GM12873 (cell line): ENCODE results near the gene HASPIN.

Experiments
- TF ChIP-seq, protein P1 (sequence below): IDR thresholded peaks from 2 replicates; pipeline ENCODE4 v1.5.1; 2012; ENCODE audit warnings: low read depth, mild to moderate bottlenecking, moderate library complexity, low read length, control low read depth; ENCODE audit not compliant: insufficient read depth; ENCODE audit errors: missing control alignments

HASPIN gene

DNA sequence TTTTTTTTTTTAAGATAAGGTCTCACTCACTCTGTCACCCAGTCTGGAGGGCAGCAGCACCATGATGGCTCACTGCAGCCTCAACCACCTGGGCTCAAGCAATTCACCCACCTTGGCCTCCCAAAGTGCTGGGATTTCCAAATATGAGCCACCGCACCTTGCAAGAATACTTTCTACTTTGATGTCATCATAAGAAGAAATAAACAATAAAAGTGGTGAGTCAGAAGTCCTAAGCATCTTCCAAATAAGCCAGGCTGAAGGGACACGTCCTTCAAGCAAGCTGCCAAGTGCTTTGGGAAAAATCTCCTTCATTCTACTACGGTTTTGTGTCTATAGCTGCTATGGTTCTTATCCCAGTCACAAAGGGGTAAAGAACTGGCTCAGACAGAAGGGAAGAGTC, 20.3 kb downstream of the HASPIN start:
- TF ChIP-seq, protein P1, sequence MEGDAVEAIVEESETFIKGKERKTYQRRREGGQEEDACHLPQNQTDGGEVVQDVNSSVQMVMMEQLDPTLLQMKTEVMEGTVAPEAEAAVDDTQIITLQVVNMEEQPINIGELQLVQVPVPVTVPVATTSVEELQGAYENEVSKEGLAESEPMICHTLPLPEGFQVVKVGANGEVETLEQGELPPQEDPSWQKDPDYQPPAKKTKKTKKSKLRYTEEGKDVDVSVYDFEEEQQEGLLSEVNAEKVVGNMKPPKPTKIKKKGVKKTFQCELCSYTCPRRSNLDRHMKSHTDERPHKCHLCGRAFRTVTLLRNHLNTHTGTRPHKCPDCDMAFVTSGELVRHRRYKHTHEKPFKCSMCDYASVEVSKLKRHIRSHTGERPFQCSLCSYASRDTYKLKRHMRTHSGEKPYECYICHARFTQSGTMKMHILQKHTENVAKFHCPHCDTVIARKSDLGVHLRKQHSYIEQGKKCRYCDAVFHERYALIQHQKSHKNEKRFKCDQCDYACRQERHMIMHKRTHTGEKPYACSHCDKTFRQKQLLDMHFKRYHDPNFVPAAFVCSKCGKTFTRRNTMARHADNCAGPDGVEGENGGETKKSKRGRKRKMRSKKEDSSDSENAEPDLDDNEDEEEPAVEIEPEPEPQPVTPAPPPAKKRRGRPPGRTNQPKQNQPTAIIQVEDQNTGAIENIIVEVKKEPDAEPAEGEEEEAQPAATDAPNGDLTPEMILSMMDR, result no peak

DNA sequence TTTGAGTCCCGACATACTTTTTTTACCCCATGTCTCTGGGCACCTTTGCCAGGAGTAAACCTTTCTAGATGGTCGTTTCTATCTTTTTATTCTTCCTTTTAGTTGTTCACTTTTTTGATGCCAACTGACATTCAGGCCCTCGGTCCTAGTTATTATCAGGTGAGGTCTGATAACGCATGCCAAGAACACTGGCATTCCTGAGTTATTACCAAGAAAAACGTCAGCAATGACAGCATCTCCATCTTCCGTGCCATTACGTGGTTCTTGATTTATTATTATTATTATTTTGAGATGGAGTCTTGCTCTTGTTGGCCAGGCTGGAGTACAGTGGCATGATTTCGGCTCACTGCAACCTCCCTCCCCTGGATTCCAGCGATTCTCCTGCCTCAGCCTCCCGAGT, 21.4 kb downstream of the HASPIN start:
- TF ChIP-seq, protein P1, result no peak

DNA sequence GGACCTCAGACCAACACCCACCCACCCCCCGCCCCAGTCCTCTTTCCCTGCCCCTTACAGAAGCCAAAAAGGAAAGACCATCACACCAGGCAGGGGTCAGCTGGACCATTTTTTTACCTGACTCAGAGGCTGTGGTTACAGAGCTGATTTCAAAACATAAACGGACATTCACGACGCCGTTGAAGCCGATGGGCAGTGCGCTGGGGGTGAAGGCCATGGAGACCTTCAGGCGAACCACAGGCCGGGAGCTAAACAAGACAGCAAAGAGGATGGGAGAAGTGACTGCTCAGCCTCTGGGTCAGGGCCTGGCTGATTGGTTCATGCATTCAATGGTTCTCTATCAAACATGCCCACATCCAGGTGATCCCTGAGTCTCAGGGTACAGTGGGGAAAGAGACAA, 24.1 kb downstream of the HASPIN start:
- TF ChIP-seq, protein P1, result no peak

DNA sequence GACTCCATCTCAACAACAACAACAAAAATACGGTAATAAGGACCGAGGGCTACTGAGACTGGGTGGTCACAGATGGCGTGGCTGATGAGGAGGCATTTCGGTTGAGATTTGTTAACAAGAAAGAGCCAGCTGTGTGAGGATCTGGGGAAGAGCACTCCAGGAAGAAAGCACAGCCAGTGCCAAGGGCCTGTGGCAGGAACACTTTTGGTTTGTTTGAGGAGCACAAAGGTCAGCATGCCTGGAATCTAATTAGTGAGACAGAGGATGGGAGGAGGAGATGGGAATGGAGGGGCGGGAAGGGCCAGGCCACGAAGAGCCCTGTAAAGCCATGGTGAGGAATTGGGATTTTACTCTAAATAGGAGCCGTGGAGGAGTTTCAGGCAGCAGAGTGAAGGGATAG, 24.9 kb downstream of the HASPIN start:
- TF ChIP-seq, protein P1, result no peak

DNA sequence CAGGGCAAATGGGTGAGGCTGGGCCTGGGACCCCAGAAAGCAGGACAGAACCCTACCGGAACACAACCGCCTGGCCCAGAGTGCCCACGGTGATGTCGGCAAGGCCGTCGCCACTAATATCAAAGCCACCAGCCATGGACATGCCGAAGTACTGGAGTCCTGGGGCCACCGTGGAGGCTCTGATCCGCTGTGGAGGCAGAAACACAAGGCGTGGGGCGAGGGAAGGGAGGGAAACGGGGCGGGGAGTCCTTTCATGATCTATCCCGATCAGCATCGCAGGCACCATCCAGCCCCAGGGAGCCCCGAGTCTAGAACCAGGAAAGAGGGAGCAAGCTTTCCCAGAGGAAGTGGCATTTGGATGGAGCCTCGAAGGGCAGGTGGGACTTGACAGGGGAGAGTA, 26.6 kb downstream of the HASPIN start:
- TF ChIP-seq, protein P1, result no peak

DNA sequence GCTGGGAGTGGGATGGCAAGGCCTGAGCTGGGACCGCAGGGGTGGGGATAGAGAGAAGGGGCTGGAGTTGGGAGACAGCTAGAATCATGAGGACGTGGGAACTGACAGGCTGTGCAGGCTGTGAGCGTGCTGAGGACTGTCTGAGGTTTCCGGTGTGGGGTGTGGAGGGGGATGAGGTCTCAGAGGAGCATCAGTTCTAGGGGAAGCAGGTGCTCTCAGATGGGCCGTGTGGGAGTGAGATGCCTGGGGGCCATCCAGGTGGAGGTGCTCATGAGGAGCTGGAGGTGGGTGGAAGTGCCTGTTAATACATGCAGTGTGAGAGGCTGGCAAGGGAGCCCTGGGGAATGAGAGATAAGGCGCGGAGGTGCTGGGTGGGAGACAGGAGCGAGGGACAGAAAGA, 27.2 kb downstream of the HASPIN start:
- TF ChIP-seq, protein P1, result no peak

DNA sequence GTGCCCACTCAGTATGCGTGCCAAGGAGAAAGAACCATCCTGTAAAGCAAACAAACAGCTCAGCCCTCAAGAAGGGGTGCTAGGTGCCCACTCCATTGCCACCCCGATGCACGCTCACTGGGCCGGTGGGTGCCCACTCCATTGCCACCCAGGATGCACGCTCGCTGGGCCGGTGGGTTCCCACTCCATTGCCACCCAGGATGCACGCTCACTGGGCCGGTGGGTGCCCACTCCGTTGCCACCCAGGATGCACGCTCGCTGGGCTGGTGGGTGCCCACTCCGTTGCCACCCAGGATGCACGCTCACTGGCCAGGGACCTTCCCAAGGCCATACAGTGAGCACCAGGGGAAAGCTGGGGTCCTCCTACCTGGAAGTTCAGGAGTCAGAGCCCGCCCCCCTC, 28.1 kb downstream of the HASPIN start:
- TF ChIP-seq, protein P1, result no peak

DNA sequence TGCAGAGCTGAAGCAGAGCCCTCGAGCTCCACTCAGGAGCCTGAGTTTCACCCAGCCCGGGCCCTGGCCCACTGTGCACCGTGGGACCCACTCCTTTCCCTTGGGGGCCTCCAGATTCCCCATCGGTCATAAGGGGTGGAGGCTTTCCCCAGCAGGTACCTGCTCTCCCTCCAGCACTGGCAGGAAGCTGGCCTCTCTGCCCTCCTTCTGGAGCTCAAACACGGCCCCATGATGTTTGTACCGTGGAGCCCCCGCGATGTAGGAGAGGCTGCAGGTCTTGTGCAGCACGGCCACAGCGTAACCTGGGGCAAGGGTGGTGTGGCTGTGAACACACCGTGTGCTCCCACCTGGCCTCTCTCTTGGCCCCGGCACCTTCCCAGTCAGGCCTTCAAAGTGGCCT, 29.9 kb downstream of the HASPIN start:
- TF ChIP-seq, protein P1, result no peak
